ENCODE measurements around the gene ANKH. TPM values are rescaled to one million over a fixed set of nuclear protein-coding genes. Genes with fewer than 3 reads are reported as not detected.

The ANKH gene
- total and polyA plus RNA-seq, 4 donors = 9.3 to 57.1 (median 37.4) TPM

GRCh38 chr5:14914193-14914592 lies 42.6 kb upstream of the ANKH start:
- WGBS = 92% methylated on average over 7 of the region's 7 CpGs
- no peak overlapping the region for H3K27ac ChIP-seq (ENCODE audit: low read depth in 1 of 2, low read length in 2 of 2)
- H3K27me3 ChIP-seq (ENCODE audit: control insufficient read depth in 4 of 4, insufficient read depth in 4 of 4, low read length in 3 of 4) = no peaks in the 10 kb centered on the region
- no peak for DNase-seq (ENCODE audit: low spot score)
- no peaks in the 10 kb centered on the region for H3K9me3 ChIP-seq (ENCODE audit: control insufficient read depth in 4 of 4, low read length in 3 of 4)
- no peak overlapping the region for H3K4me3 ChIP-seq (ENCODE audit: low read depth in 1 of 3, low read length in 3 of 3)
- TF ChIP-seq HNF4G (IDR thresholded peaks at IDR 0.05) (no peak), SP1 (IDR thresholded peaks at IDR 0.05) (no peak), TAF1 (conservative IDR thresholded peaks at IDR 0.05) (no peak), YY1 (IDR thresholded peaks at IDR 0.05) (no peak), HNF4A (conservative IDR thresholded peaks at IDR 0.05) (no peak), FOXA1 (IDR thresholded peaks at IDR 0.05) (no peak)
- TF ChIP-seq, protein P1, sequence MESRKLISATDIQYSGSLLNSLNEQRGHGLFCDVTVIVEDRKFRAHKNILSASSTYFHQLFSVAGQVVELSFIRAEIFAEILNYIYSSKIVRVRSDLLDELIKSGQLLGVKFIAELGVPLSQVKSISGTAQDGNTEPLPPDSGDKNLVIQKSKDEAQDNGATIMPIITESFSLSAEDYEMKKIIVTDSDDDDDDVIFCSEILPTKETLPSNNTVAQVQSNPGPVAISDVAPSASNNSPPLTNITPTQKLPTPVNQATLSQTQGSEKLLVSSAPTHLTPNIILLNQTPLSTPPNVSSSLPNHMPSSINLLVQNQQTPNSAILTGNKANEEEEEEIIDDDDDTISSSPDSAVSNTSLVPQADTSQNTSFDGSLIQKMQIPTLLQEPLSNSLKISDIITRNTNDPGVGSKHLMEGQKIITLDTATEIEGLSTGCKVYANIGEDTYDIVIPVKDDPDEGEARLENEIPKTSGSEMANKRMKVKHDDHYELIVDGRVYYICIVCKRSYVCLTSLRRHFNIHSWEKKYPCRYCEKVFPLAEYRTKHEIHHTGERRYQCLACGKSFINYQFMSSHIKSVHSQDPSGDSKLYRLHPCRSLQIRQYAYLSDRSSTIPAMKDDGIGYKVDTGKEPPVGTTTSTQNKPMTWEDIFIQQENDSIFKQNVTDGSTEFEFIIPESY (IDR thresholded peaks at IDR 0.05) = no peak
- H3K4me1 ChIP-seq (ENCODE audit: control insufficient read depth in 4 of 4, insufficient read depth in 4 of 4, low read length in 3 of 4) = no peaks in the 10 kb centered on the region
- H3K36me3 ChIP-seq (ENCODE audit: control insufficient read depth in 4 of 4, insufficient read depth in 3 of 4, low read depth in 1 of 4, low read length in 3 of 4) = no peaks in the 10 kb centered on the region
- H3K9ac ChIP-seq (ENCODE audit: low read depth in 1 of 2, low read length in 2 of 2) = no peak overlapping the region

DNA sequence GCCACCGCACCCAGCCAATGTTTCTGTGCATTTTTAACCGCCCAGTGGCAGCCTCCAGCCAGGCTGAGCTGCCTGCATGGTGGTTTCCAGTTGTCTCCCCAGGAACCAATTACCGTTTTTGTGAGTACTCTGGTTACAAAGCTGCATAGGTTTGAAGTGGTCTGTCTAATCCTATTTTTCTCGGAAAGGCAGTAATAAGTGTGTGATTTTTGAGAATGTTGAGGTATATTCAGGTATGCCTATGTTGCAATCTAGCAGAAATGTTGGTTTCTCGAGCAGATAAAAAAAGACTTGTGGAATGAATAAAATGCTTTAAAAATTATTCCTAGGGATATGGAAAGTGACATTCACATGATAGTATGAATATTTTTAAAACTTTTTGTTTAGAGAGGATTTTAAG lies 41.5 kb upstream of the ANKH start:
- TF ChIP-seq, protein P2, sequence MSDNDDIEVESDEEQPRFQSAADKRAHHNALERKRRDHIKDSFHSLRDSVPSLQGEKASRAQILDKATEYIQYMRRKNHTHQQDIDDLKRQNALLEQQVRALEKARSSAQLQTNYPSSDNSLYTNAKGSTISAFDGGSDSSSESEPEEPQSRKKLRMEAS (IDR thresholded peaks at IDR 0.05) = no peak
- TF ChIP-seq, protein P1 (IDR thresholded peaks at IDR 0.05) = no peak
- TF ChIP-seq, protein P3, sequence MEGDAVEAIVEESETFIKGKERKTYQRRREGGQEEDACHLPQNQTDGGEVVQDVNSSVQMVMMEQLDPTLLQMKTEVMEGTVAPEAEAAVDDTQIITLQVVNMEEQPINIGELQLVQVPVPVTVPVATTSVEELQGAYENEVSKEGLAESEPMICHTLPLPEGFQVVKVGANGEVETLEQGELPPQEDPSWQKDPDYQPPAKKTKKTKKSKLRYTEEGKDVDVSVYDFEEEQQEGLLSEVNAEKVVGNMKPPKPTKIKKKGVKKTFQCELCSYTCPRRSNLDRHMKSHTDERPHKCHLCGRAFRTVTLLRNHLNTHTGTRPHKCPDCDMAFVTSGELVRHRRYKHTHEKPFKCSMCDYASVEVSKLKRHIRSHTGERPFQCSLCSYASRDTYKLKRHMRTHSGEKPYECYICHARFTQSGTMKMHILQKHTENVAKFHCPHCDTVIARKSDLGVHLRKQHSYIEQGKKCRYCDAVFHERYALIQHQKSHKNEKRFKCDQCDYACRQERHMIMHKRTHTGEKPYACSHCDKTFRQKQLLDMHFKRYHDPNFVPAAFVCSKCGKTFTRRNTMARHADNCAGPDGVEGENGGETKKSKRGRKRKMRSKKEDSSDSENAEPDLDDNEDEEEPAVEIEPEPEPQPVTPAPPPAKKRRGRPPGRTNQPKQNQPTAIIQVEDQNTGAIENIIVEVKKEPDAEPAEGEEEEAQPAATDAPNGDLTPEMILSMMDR (IDR thresholded peaks at IDR 0.05; ENCODE audit: low read depth, low read length, missing input control) = no peak
- TF ChIP-seq YY1 (IDR thresholded peaks at IDR 0.05) = no peak
- no peak for TF ChIP-seq ATF3 (IDR thresholded peaks at IDR 0.05)
- no peak for TF ChIP-seq RAD21 (IDR thresholded peaks at IDR 0.05)
- no peak for TF ChIP-seq HNF4A (conservative IDR thresholded peaks at IDR 0.05)
- no peak for TF ChIP-seq RXRA (IDR thresholded peaks at IDR 0.05)
- no peak for TF ChIP-seq JUND (IDR thresholded peaks at IDR 0.05)
- no peak for TF ChIP-seq TAF1 (conservative IDR thresholded peaks at IDR 0.05)
- no peak for TF ChIP-seq FOXA2 (IDR thresholded peaks at IDR 0.05)
- TF ChIP-seq, protein P4, sequence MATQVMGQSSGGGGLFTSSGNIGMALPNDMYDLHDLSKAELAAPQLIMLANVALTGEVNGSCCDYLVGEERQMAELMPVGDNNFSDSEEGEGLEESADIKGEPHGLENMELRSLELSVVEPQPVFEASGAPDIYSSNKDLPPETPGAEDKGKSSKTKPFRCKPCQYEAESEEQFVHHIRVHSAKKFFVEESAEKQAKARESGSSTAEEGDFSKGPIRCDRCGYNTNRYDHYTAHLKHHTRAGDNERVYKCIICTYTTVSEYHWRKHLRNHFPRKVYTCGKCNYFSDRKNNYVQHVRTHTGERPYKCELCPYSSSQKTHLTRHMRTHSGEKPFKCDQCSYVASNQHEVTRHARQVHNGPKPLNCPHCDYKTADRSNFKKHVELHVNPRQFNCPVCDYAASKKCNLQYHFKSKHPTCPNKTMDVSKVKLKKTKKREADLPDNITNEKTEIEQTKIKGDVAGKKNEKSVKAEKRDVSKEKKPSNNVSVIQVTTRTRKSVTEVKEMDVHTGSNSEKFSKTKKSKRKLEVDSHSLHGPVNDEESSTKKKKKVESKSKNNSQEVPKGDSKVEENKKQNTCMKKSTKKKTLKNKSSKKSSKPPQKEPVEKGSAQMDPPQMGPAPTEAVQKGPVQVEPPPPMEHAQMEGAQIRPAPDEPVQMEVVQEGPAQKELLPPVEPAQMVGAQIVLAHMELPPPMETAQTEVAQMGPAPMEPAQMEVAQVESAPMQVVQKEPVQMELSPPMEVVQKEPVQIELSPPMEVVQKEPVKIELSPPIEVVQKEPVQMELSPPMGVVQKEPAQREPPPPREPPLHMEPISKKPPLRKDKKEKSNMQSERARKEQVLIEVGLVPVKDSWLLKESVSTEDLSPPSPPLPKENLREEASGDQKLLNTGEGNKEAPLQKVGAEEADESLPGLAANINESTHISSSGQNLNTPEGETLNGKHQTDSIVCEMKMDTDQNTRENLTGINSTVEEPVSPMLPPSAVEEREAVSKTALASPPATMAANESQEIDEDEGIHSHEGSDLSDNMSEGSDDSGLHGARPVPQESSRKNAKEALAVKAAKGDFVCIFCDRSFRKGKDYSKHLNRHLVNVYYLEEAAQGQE (IDR thresholded peaks at IDR 0.05) = no peak
- no peak for TF ChIP-seq NR2F2 (IDR thresholded peaks at IDR 0.05)
- no peak for TF ChIP-seq SP1 (IDR thresholded peaks at IDR 0.05)
- no peak for TF ChIP-seq EGR1 (IDR thresholded peaks at IDR 0.05; ENCODE audit: low read depth in 2 of 2)
- no peak for TF ChIP-seq HNF4G (IDR thresholded peaks at IDR 0.05)
- no peak for TF ChIP-seq FOXA1 (IDR thresholded peaks at IDR 0.05)
- no peak for TF ChIP-seq GABPA (IDR thresholded peaks at IDR 0.05 in 1 of 2, conservative IDR thresholded peaks at IDR 0.05 in 1 of 2)
- Histone ChIP-seq H3K27ac (ENCODE audit: low read depth in 1 of 2, low read length in 2 of 2) (no peak overlapping the region), H3K4me1 (ENCODE audit: control insufficient read depth in 4 of 4, insufficient read depth in 4 of 4, low read length in 3 of 4) (no peaks in the 10 kb centered on the region), H3K27me3 (ENCODE audit: control insufficient read depth in 4 of 4, insufficient read depth in 4 of 4, low read length in 3 of 4) (no peaks in the 10 kb centered on the region), H3K4me3 (ENCODE audit: low read depth in 1 of 3, low read length in 3 of 3) (no peak overlapping the region), H3K9ac (ENCODE audit: low read depth in 1 of 2, low read length in 2 of 2) (no peak overlapping the region), H3K9me3 (ENCODE audit: control insufficient read depth in 4 of 4, low read length in 3 of 4) (no peaks in the 10 kb centered on the region), H3K36me3 (ENCODE audit: control insufficient read depth in 4 of 4, insufficient read depth in 3 of 4, low read depth in 1 of 4, low read length in 3 of 4) (no peaks in the 10 kb centered on the region)
- 93% methylated on average over 5 of the region's 5 CpGs for WGBS
- DNase-seq (ENCODE audit: low spot score) = no peak
